DND-41 (cell line): Measurements from ENCODE around the gene SHH.
A peak's percentile ranks its signal among the peaks of the same experiment; 100 is the strongest.

Source experiments
- ATAC-seq: fragments of 200-7000 bp; cut with Tn5 transposase; 3 replicates; pipeline ENCODE4 v1.9.1; 2021; ENCODE audit warnings: low read depth; ENCODE audit not compliant: insufficient read depth
- DNase-seq: peaks from one replicate; pipeline ENCODE4 v3.0.0-alpha.2; 2020
- H2AFZ ChIP-seq: 2 replicates; pipeline ENCODE4 v1.6.0; 2012; ENCODE audit warnings: low read depth, low read length
- H3K27ac ChIP-seq: 2 replicates; pipeline ENCODE4 v1.5.1; 2012; ENCODE audit warnings: low read length, inconsistent platforms
- H3K27me3 ChIP-seq: fragments of 200-600 bp; sonication (generic); 2 replicates; pipeline ENCODE4 v1.6.0; 2012; ENCODE audit warnings: low read length, mild to moderate bottlenecking, inconsistent platforms; ENCODE audit not compliant: insufficient read depth, poor library complexity
- H3K36me3 ChIP-seq: 2 replicates; pipeline ENCODE4 v1.5.1; 2012; ENCODE audit warnings: low read length, inconsistent platforms; ENCODE audit not compliant: insufficient read depth
- H3K4me1 ChIP-seq: 2 replicates; pipeline ENCODE4 v1.5.1; 2012; ENCODE audit warnings: mild to moderate bottlenecking, low read length; ENCODE audit not compliant: insufficient read depth
- H3K4me2 ChIP-seq: 2 replicates; pipeline ENCODE4 v1.6.0; 2012; ENCODE audit warnings: mild to moderate bottlenecking, moderate library complexity, low read length, inconsistent platforms; ENCODE audit not compliant: insufficient read depth
- H3K4me3 ChIP-seq, 2 experiments: fragments of 200-600 bp in 1 of 2; shearing (Covaris generic) in 1 of 2; 2 replicates each; pipeline ENCODE4 v1.5.1; 2012 to 2016; ENCODE audit warnings: inconsistent platforms in 2 of 2, low read length in 2 of 2, mild to moderate bottlenecking in 2 of 2, low read depth in 1 of 2, moderate library complexity in 1 of 2
- H3K79me2 ChIP-seq: 2 replicates; pipeline ENCODE4 v1.6.0; 2012; ENCODE audit warnings: low read length, inconsistent platforms; ENCODE audit not compliant: insufficient read depth
- H3K9ac ChIP-seq: 2 replicates; pipeline ENCODE4 v1.6.0; 2012; ENCODE audit warnings: low read depth, mild to moderate bottlenecking, inconsistent platforms, low read length, moderate library complexity
- H3K9me3 ChIP-seq: 2 replicates; pipeline ENCODE4 v1.5.1; 2012; ENCODE audit warnings: low read length, moderate library complexity, mild to moderate bottlenecking, inconsistent platforms; ENCODE audit not compliant: insufficient read depth, severe bottlenecking
- H4K20me1 ChIP-seq: 2 replicates; pipeline ENCODE4 v1.6.0; 2012; ENCODE audit warnings: low read length; ENCODE audit not compliant: insufficient read depth
- CTCF ChIP-seq: IDR thresholded peaks from 2 replicates; pipeline ENCODE4 v1.5.1; 2012; ENCODE audit warnings: borderline replicate concordance, low read length, moderate library complexity, mild to moderate bottlenecking; ENCODE audit not compliant: poor library complexity, severe bottlenecking; ENCODE audit errors: extremely low read depth
- EZH2 ChIP-seq: IDR thresholded peaks from 3 replicates; pipeline ENCODE4 v1.6.1; 2012; ENCODE audit warnings: borderline replicate concordance, low read depth, mild to moderate bottlenecking, moderate library complexity, low read length, inconsistent platforms; ENCODE audit not compliant: severe bottlenecking

SHH gene

GRCh38 chr7:155776606-155777005 is 35.7 kb downstream of the SHH start:
- no peak for TF ChIP-seq CTCF
- no peak for TF ChIP-seq EZH2
- Histone ChIP-seq H3K36me3 (peaks cover 92% of the 10 kb centered on the region), H3K27me3 (no peaks in the 10 kb centered on the region), H4K20me1 (peaks cover 29% of the 10 kb centered on the region), H3K4me2 (no peak overlapping the region), H3K4me3 (no peak overlapping the region), H3K4me1 (no peaks in the 10 kb centered on the region), H3K9me3 (no peaks in the 10 kb centered on the region), H2AFZ (no peak overlapping the region), H3K9ac (no peak overlapping the region), H3K79me2 (peaks cover 3% of the 10 kb centered on the region; the same call in 1 of the 2 replicates), H3K27ac (no peak overlapping the region)
- ATAC-seq = 0 out of 3 replicates have a peak, but pooled peaks have one; percentile 24
- DNase-seq = no peak

GRCh38 chr7:155775691-155776090 is 36.6 kb downstream of the SHH start:
- H3K27ac ChIP-seq = no peak overlapping the region
- H3K36me3 ChIP-seq = peaks cover 90% of the 10 kb centered on the region
- H3K27me3 ChIP-seq = no peaks in the 10 kb centered on the region
- H3K79me2 ChIP-seq = peaks cover 7% of the 10 kb centered on the region
- H3K4me2 ChIP-seq = no peak overlapping the region
- TF ChIP-seq CTCF (no peak), EZH2 (no peak)
- ATAC-seq (no peak), DNase-seq (no peak)
- H3K4me3 ChIP-seq = no peak overlapping the region
- H3K9me3 ChIP-seq = no peaks in the 10 kb centered on the region
- no peak overlapping the region for H2AFZ ChIP-seq
- no peaks in the 10 kb centered on the region for H3K4me1 ChIP-seq
- H4K20me1 ChIP-seq = peaks cover 22% of the 10 kb centered on the region
- no peak overlapping the region for H3K9ac ChIP-seq

- Histone ChIP-seq H3K36me3 (peaks cover 90% of the 10 kb centered on the region), H3K27me3 (no peaks in the 10 kb centered on the region), H3K4me2 (no peak overlapping the region), H3K9me3 (no peaks in the 10 kb centered on the region), H4K20me1 (peaks cover 18% of the 10 kb centered on the region), H3K27ac (no peak overlapping the region), H3K9ac (no peak overlapping the region), H3K4me1 (no peaks in the 10 kb centered on the region), H3K79me2 (peaks cover 13% of the 10 kb centered on the region), H3K4me3 (no peak overlapping the region), H2AFZ (no peak overlapping the region)
- no peak for TF ChIP-seq CTCF
- no peak for TF ChIP-seq EZH2
- ATAC-seq (no peak), DNase-seq (no peak)
Measured at GRCh38 chr7:155774947-155775346, 37.3 kb downstream of the SHH start.

GRCh38 chr7:155773531-155773930 is 38.7 kb downstream of the SHH start:
- no peak overlapping the region for H3K9ac ChIP-seq
- H3K4me2 ChIP-seq = no peak overlapping the region
- peaks cover 23% of the 10 kb centered on the region for H4K20me1 ChIP-seq
- H3K27me3 ChIP-seq = no peaks in the 10 kb centered on the region
- no peak overlapping the region for H3K4me3 ChIP-seq
- no peak overlapping the region for H2AFZ ChIP-seq
- no peaks in the 10 kb centered on the region for H3K4me1 ChIP-seq
- H3K36me3 ChIP-seq = peaks cover 95% of the 10 kb centered on the region
- ATAC-seq (peak; percentile 23; the same call in 1 of the 3 replicates), DNase-seq (no peak)
- H3K27ac ChIP-seq = no peak overlapping the region
- H3K79me2 ChIP-seq = peaks cover 26% of the 10 kb centered on the region
- H3K9me3 ChIP-seq = no peaks in the 10 kb centered on the region
- TF ChIP-seq EZH2 (no peak), CTCF (no peak)
